ENCODE data around the gene SLC44A4. TPM values are rescaled to one million over a fixed set of nuclear protein-coding genes. Genes with fewer than 3 reads are reported as not detected.
A peak's percentile ranks its signal among the peaks of the same experiment; 100 is the strongest.

Gene SLC44A4
- total and polyA plus RNA-seq, 9 of the 15 experiments (the other 6 are each of a cell fraction or from before 2014, with no cell fraction given): 7.9 to 18.6 (median 11.2) TPM

DNA sequence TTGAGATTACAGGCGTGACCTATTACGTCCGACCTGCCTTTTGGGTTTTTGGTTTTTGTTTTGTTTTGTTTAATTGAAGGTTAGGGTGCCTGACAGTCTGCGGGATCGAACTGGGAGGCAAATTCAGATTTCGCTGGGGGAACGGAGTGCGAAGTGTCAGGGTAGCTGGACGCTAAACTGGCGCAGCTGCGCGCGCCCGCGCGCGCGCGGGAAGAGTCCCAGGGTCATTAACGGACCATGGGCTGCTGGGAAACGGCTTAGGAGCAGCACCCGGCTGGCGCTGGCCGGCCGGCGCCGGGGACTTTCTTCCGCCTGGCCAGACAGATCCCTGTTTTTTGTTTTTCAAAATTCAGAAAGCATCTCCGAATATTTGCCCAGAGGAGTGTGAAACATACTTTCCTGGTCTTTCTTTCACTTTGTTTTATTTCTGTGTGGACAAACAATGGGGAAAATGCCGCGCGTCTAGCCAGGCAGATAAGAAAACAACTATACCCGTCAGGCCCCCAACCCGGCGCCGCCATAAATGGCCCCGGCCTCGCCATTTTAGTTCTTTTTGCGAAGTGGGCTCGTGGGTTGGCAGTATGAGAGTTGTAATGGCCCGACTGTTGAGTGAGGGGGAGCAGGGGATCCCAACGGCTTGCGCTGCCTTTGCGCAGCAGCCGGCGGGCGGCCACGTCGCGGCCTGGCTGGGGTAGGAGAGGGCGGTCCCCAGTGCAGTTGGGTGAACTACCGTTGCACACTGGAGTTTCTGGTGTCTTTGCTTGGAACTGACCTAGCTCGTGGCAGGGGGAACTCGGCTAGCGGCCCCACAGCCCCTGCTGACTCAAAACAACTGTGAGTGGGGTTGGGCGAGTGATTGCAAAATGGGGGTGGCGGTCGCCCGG, 44.2 kb downstream of the SLC44A4 start (continued):
- TF ChIP-seq ARID2 (IDR thresholded peaks at IDR 0.05) (peak; percentile 65), KDM1A (IDR thresholded peaks at IDR 0.05) (no peak), ZNF584 (CRISPR knock-in tag; IDR thresholded peaks at IDR 0.05; ENCODE audit: low read depth) (no peak), JUND (IDR thresholded peaks at IDR 0.05; ENCODE audit: borderline replicate concordance, low read depth, low read length) (no peak; the same call in 1 of the 2 replicates), JUND (tag; IDR thresholded peaks at IDR 0.05; ENCODE audit: borderline replicate concordance, low read depth, low read length) (peak; percentile 62; the same call in 2 of the 3 replicates), FOXK2 (conservative IDR thresholded peaks at IDR 0.05 in 1 of 2, IDR thresholded peaks at IDR 0.05 in 1 of 2; ENCODE audit: low read depth in 2 of 2) (peak; percentile 54 to 82; a peak in 3 of 4 replicates), KLF10 (CRISPR knock-in tag; IDR thresholded peaks at IDR 0.05) (peak; percentile 87), RB1 (IDR thresholded peaks at IDR 0.05; ENCODE audit: low read depth) (no peak), SAFB2 (IDR thresholded peaks at IDR 0.05; ENCODE audit: borderline replicate concordance, low read depth, low read length, severe bottlenecking) (no peak), NFRKB (IDR thresholded peaks at IDR 0.05; ENCODE audit: low read depth) (peak; percentile 97), MCM3 (IDR thresholded peaks at IDR 0.05) (no peak), NFATC3 (IDR thresholded peaks at IDR 0.05) (no peak; the same call in 1 of the 2 replicates), ZNF551 (CRISPR knock-in tag; IDR thresholded peaks at IDR 0.05) (no peak)
- TF ChIP-seq, protein P1, sequence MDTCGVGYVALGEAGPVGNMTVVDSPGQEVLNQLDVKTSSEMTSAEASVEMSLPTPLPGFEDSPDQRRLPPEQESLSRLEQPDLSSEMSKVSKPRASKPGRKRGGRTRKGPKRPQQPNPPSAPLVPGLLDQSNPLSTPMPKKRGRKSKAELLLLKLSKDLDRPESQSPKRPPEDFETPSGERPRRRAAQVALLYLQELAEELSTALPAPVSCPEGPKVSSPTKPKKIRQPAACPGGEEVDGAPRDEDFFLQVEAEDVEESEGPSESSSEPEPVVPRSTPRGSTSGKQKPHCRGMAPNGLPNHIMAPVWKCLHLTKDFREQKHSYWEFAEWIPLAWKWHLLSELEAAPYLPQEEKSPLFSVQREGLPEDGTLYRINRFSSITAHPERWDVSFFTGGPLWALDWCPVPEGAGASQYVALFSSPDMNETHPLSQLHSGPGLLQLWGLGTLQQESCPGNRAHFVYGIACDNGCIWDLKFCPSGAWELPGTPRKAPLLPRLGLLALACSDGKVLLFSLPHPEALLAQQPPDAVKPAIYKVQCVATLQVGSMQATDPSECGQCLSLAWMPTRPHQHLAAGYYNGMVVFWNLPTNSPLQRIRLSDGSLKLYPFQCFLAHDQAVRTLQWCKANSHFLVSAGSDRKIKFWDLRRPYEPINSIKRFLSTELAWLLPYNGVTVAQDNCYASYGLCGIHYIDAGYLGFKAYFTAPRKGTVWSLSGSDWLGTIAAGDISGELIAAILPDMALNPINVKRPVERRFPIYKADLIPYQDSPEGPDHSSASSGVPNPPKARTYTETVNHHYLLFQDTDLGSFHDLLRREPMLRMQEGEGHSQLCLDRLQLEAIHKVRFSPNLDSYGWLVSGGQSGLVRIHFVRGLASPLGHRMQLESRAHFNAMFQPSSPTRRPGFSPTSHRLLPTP (IDR thresholded peaks at IDR 0.05; ENCODE audit: borderline replicate concordance, extremely low read depth, insufficient read length): no peak
- TF ChIP-seq, protein P2, sequence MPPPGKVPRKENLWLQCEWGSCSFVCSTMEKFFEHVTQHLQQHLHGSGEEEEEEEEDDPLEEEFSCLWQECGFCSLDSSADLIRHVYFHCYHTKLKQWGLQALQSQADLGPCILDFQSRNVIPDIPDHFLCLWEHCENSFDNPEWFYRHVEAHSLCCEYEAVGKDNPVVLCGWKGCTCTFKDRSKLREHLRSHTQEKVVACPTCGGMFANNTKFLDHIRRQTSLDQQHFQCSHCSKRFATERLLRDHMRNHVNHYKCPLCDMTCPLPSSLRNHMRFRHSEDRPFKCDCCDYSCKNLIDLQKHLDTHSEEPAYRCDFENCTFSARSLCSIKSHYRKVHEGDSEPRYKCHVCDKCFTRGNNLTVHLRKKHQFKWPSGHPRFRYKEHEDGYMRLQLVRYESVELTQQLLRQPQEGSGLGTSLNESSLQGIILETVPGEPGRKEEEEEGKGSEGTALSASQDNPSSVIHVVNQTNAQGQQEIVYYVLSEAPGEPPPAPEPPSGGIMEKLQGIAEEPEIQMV (tag; conservative IDR thresholded peaks at IDR 0.05; ENCODE audit: low read depth): peak; percentile 57
- TF ChIP-seq, protein P3, sequence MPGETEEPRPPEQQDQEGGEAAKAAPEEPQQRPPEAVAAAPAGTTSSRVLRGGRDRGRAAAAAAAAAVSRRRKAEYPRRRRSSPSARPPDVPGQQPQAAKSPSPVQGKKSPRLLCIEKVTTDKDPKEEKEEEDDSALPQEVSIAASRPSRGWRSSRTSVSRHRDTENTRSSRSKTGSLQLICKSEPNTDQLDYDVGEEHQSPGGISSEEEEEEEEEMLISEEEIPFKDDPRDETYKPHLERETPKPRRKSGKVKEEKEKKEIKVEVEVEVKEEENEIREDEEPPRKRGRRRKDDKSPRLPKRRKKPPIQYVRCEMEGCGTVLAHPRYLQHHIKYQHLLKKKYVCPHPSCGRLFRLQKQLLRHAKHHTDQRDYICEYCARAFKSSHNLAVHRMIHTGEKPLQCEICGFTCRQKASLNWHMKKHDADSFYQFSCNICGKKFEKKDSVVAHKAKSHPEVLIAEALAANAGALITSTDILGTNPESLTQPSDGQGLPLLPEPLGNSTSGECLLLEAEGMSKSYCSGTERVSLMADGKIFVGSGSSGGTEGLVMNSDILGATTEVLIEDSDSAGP (CRISPR knock-in tag; IDR thresholded peaks at IDR 0.05): no peak; the same call in 1 of the 2 replicates
- TF ChIP-seq, protein P4, sequence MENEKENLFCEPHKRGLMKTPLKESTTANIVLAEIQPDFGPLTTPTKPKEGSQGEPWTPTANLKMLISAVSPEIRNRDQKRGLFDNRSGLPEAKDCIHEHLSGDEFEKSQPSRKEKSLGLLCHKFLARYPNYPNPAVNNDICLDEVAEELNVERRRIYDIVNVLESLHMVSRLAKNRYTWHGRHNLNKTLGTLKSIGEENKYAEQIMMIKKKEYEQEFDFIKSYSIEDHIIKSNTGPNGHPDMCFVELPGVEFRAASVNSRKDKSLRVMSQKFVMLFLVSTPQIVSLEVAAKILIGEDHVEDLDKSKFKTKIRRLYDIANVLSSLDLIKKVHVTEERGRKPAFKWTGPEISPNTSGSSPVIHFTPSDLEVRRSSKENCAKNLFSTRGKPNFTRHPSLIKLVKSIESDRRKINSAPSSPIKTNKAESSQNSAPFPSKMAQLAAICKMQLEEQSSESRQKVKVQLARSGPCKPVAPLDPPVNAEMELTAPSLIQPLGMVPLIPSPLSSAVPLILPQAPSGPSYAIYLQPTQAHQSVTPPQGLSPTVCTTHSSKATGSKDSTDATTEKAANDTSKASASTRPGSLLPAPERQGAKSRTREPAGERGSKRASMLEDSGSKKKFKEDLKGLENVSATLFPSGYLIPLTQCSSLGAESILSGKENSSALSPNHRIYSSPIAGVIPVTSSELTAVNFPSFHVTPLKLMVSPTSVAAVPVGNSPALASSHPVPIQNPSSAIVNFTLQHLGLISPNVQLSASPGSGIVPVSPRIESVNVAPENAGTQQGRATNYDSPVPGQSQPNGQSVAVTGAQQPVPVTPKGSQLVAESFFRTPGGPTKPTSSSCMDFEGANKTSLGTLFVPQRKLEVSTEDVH (IDR thresholded peaks at IDR 0.05; ENCODE audit: low read depth, partially characterized antibody): peak; percentile 95
